Endothelial cell (in vitro differentiated cells): Measurements from ENCODE around the gene PUM1. TPM values are rescaled to one million over a fixed set of nuclear protein-coding genes. Genes with fewer than 3 reads are reported as not detected.

Experiments
- DNase-seq: peaks from one replicate; pipeline ENCODE4 v3.0.0; 2021; ENCODE audit warnings: low spot score
- H3K27ac Mint-ChIP-seq: one replicate; pipeline ENCODE4 v1.8.0; 2021; ENCODE audit warnings: mixed read lengths, inconsistent platforms; ENCODE audit not compliant: unreplicated experiment
- H3K27me3 Mint-ChIP-seq: one replicate; pipeline ENCODE4 v1.8.0; 2021; ENCODE audit warnings: mild to moderate bottlenecking, moderate library complexity, mixed read lengths, inconsistent platforms; ENCODE audit not compliant: unreplicated experiment
- H3K36me3 Mint-ChIP-seq: one replicate; pipeline ENCODE4 v1.8.0; 2021; ENCODE audit warnings: mild to moderate bottlenecking, low read depth, mixed read lengths, inconsistent platforms; ENCODE audit not compliant: unreplicated experiment
- H3K4me1 Mint-ChIP-seq: one replicate; pipeline ENCODE4 v1.8.0; 2021; ENCODE audit warnings: mild to moderate bottlenecking, mixed read lengths, inconsistent platforms; ENCODE audit not compliant: unreplicated experiment
- H3K4me3 Mint-ChIP-seq: one replicate; pipeline ENCODE4 v1.8.0; 2021; ENCODE audit warnings: mild to moderate bottlenecking, mixed read lengths, inconsistent platforms; ENCODE audit not compliant: unreplicated experiment
- H3K9me3 Mint-ChIP-seq: one replicate; pipeline ENCODE4 v1.8.0; 2021; ENCODE audit warnings: mixed read lengths, inconsistent platforms; ENCODE audit not compliant: unreplicated experiment
- total RNA-seq: library from RNA; stranded (reverse); fragmentation: NEBNext Ultra II Directional; extraction: Animal tissue kit (Norgen Biotek cat#: 25700); gene quantifications from one replicate; pipeline ENCODE4 v1.2.1, GENCODE V29; 2021; ENCODE audit not compliant: unreplicated experiment
- TF ChIP-seq, protein P1 (sequence below): fragments of 200-600 bp; sonication (generic); IDR thresholded peaks from one replicate; pipeline ENCODE4 v1.5.0; 2021; ENCODE audit warnings: antibody characterized with exemption; ENCODE audit not compliant: unreplicated experiment

Gene PUM1
- total RNA-seq, 1 donor from 2014 or later: 135 TPM

GRCh38 chr1:31110846-31111245 lies 45.3 kb upstream of the PUM1 start:
- no peaks in the 10 kb centered on the region for H3K36me3 Mint-ChIP-seq
- peak overlapping the region; percentile 3 for H3K27ac Mint-ChIP-seq
- no peak for DNase-seq
- peaks cover 3% of the 10 kb centered on the region for H3K27me3 Mint-ChIP-seq
- H3K9me3 Mint-ChIP-seq: no peaks in the 10 kb centered on the region
- TF ChIP-seq, protein P1, sequence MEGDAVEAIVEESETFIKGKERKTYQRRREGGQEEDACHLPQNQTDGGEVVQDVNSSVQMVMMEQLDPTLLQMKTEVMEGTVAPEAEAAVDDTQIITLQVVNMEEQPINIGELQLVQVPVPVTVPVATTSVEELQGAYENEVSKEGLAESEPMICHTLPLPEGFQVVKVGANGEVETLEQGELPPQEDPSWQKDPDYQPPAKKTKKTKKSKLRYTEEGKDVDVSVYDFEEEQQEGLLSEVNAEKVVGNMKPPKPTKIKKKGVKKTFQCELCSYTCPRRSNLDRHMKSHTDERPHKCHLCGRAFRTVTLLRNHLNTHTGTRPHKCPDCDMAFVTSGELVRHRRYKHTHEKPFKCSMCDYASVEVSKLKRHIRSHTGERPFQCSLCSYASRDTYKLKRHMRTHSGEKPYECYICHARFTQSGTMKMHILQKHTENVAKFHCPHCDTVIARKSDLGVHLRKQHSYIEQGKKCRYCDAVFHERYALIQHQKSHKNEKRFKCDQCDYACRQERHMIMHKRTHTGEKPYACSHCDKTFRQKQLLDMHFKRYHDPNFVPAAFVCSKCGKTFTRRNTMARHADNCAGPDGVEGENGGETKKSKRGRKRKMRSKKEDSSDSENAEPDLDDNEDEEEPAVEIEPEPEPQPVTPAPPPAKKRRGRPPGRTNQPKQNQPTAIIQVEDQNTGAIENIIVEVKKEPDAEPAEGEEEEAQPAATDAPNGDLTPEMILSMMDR: no peak
- H3K4me1 Mint-ChIP-seq: peaks cover 3% of the 10 kb centered on the region
- no peak overlapping the region for H3K4me3 Mint-ChIP-seq

DNA sequence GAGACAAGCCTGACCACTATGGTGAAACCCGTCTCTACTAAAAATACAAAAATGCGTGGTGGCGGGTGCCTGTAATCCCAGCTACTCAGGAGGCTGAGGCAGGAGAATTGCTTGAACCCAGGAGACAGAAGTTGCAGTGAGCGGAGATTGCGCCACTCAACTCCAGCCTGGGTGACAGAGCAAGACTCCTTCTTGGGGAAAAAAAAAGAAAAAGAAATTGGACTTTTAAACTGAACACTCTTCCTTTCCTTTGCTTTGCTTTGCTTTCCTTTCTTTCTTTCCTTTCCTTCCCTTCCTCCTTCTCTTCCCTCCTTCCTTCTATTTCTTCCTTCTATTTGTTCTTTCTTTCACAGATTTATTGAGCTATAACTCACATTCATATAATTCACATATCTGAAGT lies 43.3 kb upstream of the PUM1 start:
- no peaks in the 10 kb centered on the region for H3K36me3 Mint-ChIP-seq

DNA sequence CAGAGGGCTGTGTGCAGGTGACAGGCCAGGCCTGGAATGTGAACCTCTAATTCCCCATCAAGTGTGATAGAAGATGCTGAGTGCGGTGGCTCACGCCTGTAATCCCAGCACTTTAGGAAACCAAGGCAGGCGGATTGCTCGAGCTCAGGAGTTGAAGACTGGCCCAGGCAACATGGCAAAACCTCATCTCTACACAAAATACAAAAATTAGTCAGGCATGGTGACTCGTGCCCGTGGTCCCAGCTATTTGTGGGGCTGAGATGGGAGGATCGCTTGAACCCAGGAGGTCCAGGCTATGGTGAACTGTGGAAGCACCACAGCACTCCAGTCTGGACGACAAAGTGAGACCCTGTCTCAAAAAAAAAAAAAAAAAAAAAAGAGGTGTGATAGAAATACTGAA lies 40.1 kb upstream of the PUM1 start:
- Mint-ChIP-seq H3K4me3 (no peak overlapping the region), H3K27me3 (no peaks in the 10 kb centered on the region), H3K4me1 (peaks cover 6% of the 10 kb centered on the region), H3K36me3 (no peaks in the 10 kb centered on the region), H3K9me3 (no peaks in the 10 kb centered on the region), H3K27ac (no peak overlapping the region)
- TF ChIP-seq, protein P1: no peak
- no peak for DNase-seq

More for the DNA sequence above, 43.3 kb upstream of the PUM1 start:
- Mint-ChIP-seq H3K9me3 (no peaks in the 10 kb centered on the region), H3K27me3 (peaks cover 3% of the 10 kb centered on the region), H3K27ac (no peak overlapping the region), H3K4me3 (no peak overlapping the region), H3K4me1 (peaks cover 3% of the 10 kb centered on the region)
- TF ChIP-seq, protein P1: no peak
- DNase-seq: no peak

DNA sequence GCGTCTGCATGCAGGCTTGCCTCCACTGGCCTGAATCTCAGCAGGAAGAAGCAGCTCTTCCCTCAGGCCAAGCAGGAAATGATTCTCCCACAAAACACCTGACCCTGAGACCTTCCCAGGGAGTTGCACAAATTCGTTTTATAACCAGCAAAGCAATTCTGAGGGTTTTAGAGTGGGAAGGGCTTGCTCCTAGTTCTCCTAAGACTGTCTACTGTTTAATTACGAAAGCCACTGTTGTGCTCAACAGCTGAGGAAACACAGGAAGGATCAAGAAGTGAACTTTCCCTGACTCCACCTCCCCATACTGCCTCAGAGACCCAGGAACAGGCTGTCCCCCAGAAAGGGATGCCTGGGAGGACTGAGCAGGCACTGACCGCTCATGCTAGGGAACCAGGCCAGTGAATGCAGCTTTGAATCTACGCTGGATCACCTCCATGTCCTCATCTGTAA lies 37.0 kb upstream of the PUM1 start:
- Mint-ChIP-seq H3K36me3 (no peaks in the 10 kb centered on the region), H3K27me3 (no peaks in the 10 kb centered on the region), H3K27ac (no peak overlapping the region), H3K9me3 (no peaks in the 10 kb centered on the region), H3K4me1 (peaks cover 6% of the 10 kb centered on the region), H3K4me3 (no peak overlapping the region)
- DNase-seq: no peak
- TF ChIP-seq, protein P1: no peak

- Mint-ChIP-seq H3K4me1 (peaks cover 6% of the 10 kb centered on the region), H3K27ac (no peak overlapping the region), H3K9me3 (no peaks in the 10 kb centered on the region), H3K4me3 (no peak overlapping the region), H3K36me3 (no peaks in the 10 kb centered on the region), H3K27me3 (no peaks in the 10 kb centered on the region)
- TF ChIP-seq, protein P1: no peak
- DNase-seq: no peak
These were observed 35.6 kb upstream of the PUM1 start for GRCh38 chr1:31101147-31101502.
